ENCODE results near the gene RPS3. TPM values are rescaled to one million over a fixed set of nuclear protein-coding genes. Genes with fewer than 3 reads are reported as not detected.

The RPS3 gene
- total RNA-seq, 1 experiment from 2014 or later = 3,765 TPM

GRCh38 chr11:75388386-75389275 is 10.7 kb upstream of the RPS3 start:
- no peaks in the 10 kb centered on the region; the same call in 1 of the 2 replicates for H3K27me3 Mint-ChIP-seq (ENCODE audit: low read depth)
- Histone ChIP-seq H3K27ac (ENCODE audit: insufficient read length, low read depth, low read length) (no peak overlapping the region), H4K20me1 (ENCODE audit: control insufficient read depth, insufficient read depth, insufficient read length) (no peaks in the 10 kb centered on the region), H3K79me1 (ENCODE audit: insufficient read depth, low read depth, low read length, poor library complexity, severe bottlenecking) (no peaks in the 10 kb centered on the region), H4K5ac (ENCODE audit: insufficient read length, low read depth, low read length) (no peak overlapping the region), H3K4ac (ENCODE audit: low read depth, low read length) (no peak overlapping the region), H3K18ac (ENCODE audit: insufficient read length, low read depth, low read length) (no peak overlapping the region), H3K4me1 (ENCODE audit: insufficient read depth, low read length) (no peaks in the 10 kb centered on the region; the same call in 1 of the 2 replicates), H3K4me2 (ENCODE audit: insufficient read depth, insufficient read length, low read length) (no peak overlapping the region), H3K79me2 (ENCODE audit: insufficient read depth, low read length) (no peaks in the 10 kb centered on the region), H3K14ac (ENCODE audit: insufficient read depth, low read length) (no peak overlapping the region), H2AK5ac (ENCODE audit: insufficient read length, low read length) (no peak overlapping the region), H2BK12ac (ENCODE audit: insufficient read length, low read depth, low read length) (no peak overlapping the region), H3K23ac (ENCODE audit: insufficient read length, low read depth, low read length) (no peak overlapping the region), H2AFZ (ENCODE audit: low read length) (peak overlapping the region; percentile 88), H2BK15ac (ENCODE audit: low read depth, low read length) (no peak overlapping the region), H3K9ac (ENCODE audit: extremely low read depth, insufficient read length, low read length) (no peak overlapping the region), H2BK120ac (ENCODE audit: low read depth, low read length, poor library complexity, severe bottlenecking) (no peak overlapping the region), H3K9me3 (ENCODE audit: control insufficient read depth, low read depth, low read length) (no peaks in the 10 kb centered on the region), H3T11ph (ENCODE audit: low read length) (no peak overlapping the region), H4K8ac (replicated peaks; ENCODE audit: insufficient read length, low read depth, low read length) (no peak overlapping the region), H4K91ac (ENCODE audit: insufficient read length, low read depth, low read length) (no peak overlapping the region), H3K56ac (ENCODE audit: insufficient read length, low read depth, low read length) (no peak overlapping the region), H3K27me3 (ENCODE audit: insufficient read depth, low read length) (no peaks in the 10 kb centered on the region), H3K23me2 (ENCODE audit: insufficient read length, low read depth, low read length, poor library complexity, severe bottlenecking) (no peaks in the 10 kb centered on the region), H2BK20ac (ENCODE audit: low read depth, low read length, poor library complexity, severe bottlenecking) (no peak overlapping the region), H2BK5ac (ENCODE audit: insufficient read length, low read length) (no peak overlapping the region)
- H3K9me3 Mint-ChIP-seq = no peaks in the 10 kb centered on the region
- WGBS (ENCODE audit: extremely low coverage, insufficient read length, low lambda C conversion rate) = no CpG with 5 or more reads among the region's 9 CpGs
- peak; percentile 86 for DNase-seq
- peaks cover 2 to 5% of the 10 kb centered on the region in 2 experiments; a peak in 3 of 4 replicates for H3K4me1 Mint-ChIP-seq
- no peaks in the 10 kb centered on the region for H3K36me3 Mint-ChIP-seq (ENCODE audit: insufficient read depth in 1 of 3, low read depth in 3 of 3)
- no peak overlapping the region for H3K4me3 Mint-ChIP-seq
- peak; percentile 89 for TF ChIP-seq CTCF (conservative IDR thresholded peaks at IDR 0.05)
- H3K27ac Mint-ChIP-seq = no peak overlapping the region
